OCI-LY1 (cell line): Measurements from ENCODE around the gene TRAPPC3.

Experiments
- EZH2 ChIP-seq: fragments of 200-600 bp; sonication (generic), shearing (Covaris generic); IDR thresholded peaks from 2 replicates; pipeline ENCODE4 v1.8.0; 2017; ENCODE audit warnings: borderline replicate concordance, mixed run types, mild to moderate bottlenecking, antibody characterized with exemption, low read length, moderate library complexity, mixed read lengths
- TF ChIP-seq, protein P1 (sequence below): fragments of 200-600 bp; sonication (generic), shearing (Covaris generic); IDR thresholded peaks from 2 replicates; pipeline ENCODE4 v1.5.1; 2017; ENCODE audit warnings: mild to moderate bottlenecking, antibody characterized with exemption, low read length, moderate library complexity, mixed read lengths

DNA sequence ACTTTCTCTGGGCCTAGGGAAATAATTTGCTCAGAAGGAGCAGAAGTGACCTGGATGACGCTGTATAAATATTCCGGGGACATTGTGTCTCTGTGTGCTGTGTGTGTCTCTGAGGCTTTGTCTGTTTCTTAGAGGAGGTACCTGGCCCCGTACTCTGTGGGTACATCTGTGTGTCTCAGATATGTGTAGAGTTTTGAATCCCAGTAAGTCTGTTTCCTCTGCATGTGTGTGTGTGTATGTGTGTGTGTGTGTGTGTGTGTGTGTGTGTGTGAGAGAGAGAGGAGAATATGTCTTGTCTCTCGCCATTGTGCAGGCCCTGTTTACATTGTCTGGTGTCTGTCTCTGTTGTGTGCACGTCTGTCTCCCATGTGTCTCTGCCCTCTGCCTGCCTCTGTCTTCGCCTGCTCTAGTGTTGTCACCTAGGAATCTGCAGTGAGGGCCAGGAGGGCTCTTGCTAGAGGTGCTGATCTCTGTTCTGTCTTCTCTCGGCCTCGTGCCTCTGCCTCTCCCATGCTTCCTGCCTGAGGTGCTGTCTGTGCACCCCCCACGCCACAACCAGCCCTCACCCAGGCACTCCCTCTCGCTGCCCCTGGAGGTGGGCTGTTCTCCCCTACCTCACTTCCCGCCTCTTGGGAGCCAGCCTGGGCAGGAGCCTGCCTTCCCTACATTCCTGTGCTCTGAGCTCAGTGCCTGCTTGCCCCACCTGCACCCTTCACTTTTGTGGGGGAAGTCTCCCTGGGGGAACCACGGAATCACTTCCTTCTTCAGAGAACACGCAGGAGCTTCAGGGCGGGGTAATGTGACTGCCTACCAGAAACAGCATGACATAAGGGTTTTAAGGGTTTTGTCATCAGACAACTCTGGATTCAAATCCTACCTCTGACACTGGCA, 12.6 kb upstream of the TRAPPC3 start:
- TF ChIP-seq, protein P1, sequence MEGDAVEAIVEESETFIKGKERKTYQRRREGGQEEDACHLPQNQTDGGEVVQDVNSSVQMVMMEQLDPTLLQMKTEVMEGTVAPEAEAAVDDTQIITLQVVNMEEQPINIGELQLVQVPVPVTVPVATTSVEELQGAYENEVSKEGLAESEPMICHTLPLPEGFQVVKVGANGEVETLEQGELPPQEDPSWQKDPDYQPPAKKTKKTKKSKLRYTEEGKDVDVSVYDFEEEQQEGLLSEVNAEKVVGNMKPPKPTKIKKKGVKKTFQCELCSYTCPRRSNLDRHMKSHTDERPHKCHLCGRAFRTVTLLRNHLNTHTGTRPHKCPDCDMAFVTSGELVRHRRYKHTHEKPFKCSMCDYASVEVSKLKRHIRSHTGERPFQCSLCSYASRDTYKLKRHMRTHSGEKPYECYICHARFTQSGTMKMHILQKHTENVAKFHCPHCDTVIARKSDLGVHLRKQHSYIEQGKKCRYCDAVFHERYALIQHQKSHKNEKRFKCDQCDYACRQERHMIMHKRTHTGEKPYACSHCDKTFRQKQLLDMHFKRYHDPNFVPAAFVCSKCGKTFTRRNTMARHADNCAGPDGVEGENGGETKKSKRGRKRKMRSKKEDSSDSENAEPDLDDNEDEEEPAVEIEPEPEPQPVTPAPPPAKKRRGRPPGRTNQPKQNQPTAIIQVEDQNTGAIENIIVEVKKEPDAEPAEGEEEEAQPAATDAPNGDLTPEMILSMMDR, result no peak
- TF ChIP-seq EZH2, result no peak
